Gastrocnemius medialis (tissue), 4 donors: ENCODE measurements around the gene CLPX.
"Not testable (repeated sequence)": the region's sequence is repeated elsewhere in the genome, so short reads cannot be mapped to it uniquely, and the experiment has no call there.

Source experiments
- POLR2A ChIP-seq, 2 donors: fragments of 450-650 bp; IDR thresholded peaks; one replicate each; pipeline ENCODE4 v1.6.1; 2017; ENCODE audit warnings: antibody characterized with exemption in 2 of 2, mild to moderate bottlenecking in 2 of 2, moderate library complexity in 2 of 2
- TF ChIP-seq, protein P1 (sequence below), 5 experiments: fragments of 450-650 bp in 3 of 5; fragments of 200-600 bp in 2 of 5; sonication (generic) in 2 of 5; IDR thresholded peaks in 4 of 5; conservative IDR thresholded peaks in 1 of 5; 1 replicate in 4 of 5; 2 replicates in 1 of 5; pipeline ENCODE4 v1.5.1; 2016 to 2019; ENCODE audit warnings: antibody characterized with exemption in 5 of 5, mild to moderate bottlenecking in 3 of 5, moderate library complexity in 3 of 5

DNA sequence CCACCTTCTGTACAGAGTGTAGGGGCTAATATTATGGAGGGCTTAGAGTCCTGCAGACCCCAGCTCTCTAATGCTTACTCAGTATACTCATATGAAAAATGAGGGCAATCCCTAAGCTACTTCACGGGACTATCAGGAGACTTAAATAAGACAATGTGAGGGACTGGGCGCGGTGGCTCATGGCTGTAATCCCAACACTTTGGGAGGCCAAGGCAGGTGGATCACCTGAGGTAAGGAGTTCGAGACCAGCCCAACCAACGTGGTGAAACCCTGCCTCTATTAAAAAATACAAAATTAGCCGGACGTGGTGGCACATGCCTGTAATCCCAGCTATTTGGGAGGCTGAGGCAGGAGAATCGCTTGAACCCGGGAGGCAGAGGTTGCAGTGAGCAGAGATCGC, 85.3 kb downstream of the CLPX start:
- TF ChIP-seq, protein P1, sequence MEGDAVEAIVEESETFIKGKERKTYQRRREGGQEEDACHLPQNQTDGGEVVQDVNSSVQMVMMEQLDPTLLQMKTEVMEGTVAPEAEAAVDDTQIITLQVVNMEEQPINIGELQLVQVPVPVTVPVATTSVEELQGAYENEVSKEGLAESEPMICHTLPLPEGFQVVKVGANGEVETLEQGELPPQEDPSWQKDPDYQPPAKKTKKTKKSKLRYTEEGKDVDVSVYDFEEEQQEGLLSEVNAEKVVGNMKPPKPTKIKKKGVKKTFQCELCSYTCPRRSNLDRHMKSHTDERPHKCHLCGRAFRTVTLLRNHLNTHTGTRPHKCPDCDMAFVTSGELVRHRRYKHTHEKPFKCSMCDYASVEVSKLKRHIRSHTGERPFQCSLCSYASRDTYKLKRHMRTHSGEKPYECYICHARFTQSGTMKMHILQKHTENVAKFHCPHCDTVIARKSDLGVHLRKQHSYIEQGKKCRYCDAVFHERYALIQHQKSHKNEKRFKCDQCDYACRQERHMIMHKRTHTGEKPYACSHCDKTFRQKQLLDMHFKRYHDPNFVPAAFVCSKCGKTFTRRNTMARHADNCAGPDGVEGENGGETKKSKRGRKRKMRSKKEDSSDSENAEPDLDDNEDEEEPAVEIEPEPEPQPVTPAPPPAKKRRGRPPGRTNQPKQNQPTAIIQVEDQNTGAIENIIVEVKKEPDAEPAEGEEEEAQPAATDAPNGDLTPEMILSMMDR (IDR thresholded peaks at IDR 0.05 in 4 of 5, conservative IDR thresholded peaks at IDR 0.05 in 1 of 5), result not testable (repeated sequence)
- not testable (repeated sequence) for TF ChIP-seq POLR2A (IDR thresholded peaks at IDR 0.05)
